GM12878 (cell line): ENCODE results near the gene CEP250. TPM values are rescaled to one million over a fixed set of nuclear protein-coding genes. Genes with fewer than 3 reads are reported as not detected.

ENCODE experiments used
- ATAC-seq: fragments of 200-7000 bp; cut with Tn5 transposase; 3 replicates; pipeline ENCODE4 v1.9.1; 2020; ENCODE audit warnings: mild to moderate bottlenecking, moderate library complexity
- BruUV-seq: library from RNA; stranded (reverse); fragments of 400-500 nt; replicated peaks from 2 replicates; lab custom pipeline; 2021; lab: Mats Ljungman, UMichigan
- CTCF ChIA-PET: fragments of 300-600 bp; sonication (Branson Sonifier 250); formaldehyde crosslinking; extraction: SDS; loops from one replicate; lab custom pipeline; 2021; ENCODE audit warnings: inconsistent platforms; lab: Yijun Ruan, JAX
- POLR2A ChIA-PET: fragments of 350-600 bp; formaldehyde crosslinking; extraction: SDS; loops from one replicate; lab custom pipeline; 2021; ENCODE audit warnings: inconsistent platforms; lab: Charles Lee
- RAD21 ChIA-PET: fragments of 300-600 bp; sonication (Branson Sonifier 250); formaldehyde crosslinking; loops from one replicate; lab custom pipeline; 2023; ENCODE audit warnings: antibody characterized with exemption; ENCODE audit not compliant: unreplicated experiment; lab: Charles Lee
- SMC1A ChIA-PET: fragments of 300-600 bp; sonication (Branson Sonifier 250); formaldehyde crosslinking; loops from one replicate; lab custom pipeline; 2023; ENCODE audit not compliant: unreplicated experiment, uncharacterized antibody; lab: Charles Lee
- DNase-seq: peaks from one replicate; pipeline ENCODE4 v3.0.0-alpha.2; 2011; ENCODE audit warnings: low read depth, low spot score
- FAIRE-seq: peaks from 3 replicates; lab custom pipeline; 2011; peaks lifted over from hg19 to GRCh38; lab: Jason Lieb, UNC
- H2AFZ ChIP-seq: 2 replicates; pipeline ENCODE4 v1.6.0; 2011; ENCODE audit warnings: low read depth, low read length, control low read depth; ENCODE audit not compliant: control insufficient read depth
- H3K27ac ChIP-seq: 2 replicates; pipeline ENCODE4 v1.5.1; 2011; ENCODE audit warnings: control low read depth; ENCODE audit not compliant: control insufficient read depth, insufficient read depth
- H3K27me3 ChIP-seq, 2 experiments: replicated peaks in 1 of 2; 2 replicates each; pipeline versions ENCODE4 v1.6.0 to v1.6.1; 2011; ENCODE audit warnings: low read length in 1 of 2; ENCODE audit not compliant: control insufficient read depth in 2 of 2, insufficient read depth in 2 of 2
- H3K36me3 ChIP-seq, 2 experiments: 2 replicates each; pipeline ENCODE4 v1.5.1; 2011; ENCODE audit warnings: low read length in 1 of 2; ENCODE audit not compliant: control insufficient read depth in 2 of 2, insufficient read depth in 2 of 2
- H3K4me1 ChIP-seq: 2 replicates; pipeline ENCODE4 v1.6.1; 2011; ENCODE audit warnings: mild to moderate bottlenecking, low read length, moderate library complexity, mixed read lengths; ENCODE audit not compliant: control insufficient read depth, insufficient read depth
- H3K4me2 ChIP-seq: 2 replicates; pipeline ENCODE4 v1.6.0; 2011; ENCODE audit warnings: control low read depth; ENCODE audit not compliant: control insufficient read depth, insufficient read depth
- H3K4me3 ChIP-seq: fragments of 200-600 bp; sonication (generic); 2 replicates; pipeline ENCODE4 v1.5.1; 2016
- H3K79me2 ChIP-seq: 2 replicates; pipeline ENCODE4 v1.6.0; 2011; ENCODE audit warnings: low read length; ENCODE audit not compliant: control insufficient read depth, insufficient read depth
- H3K9ac ChIP-seq: 2 replicates; pipeline ENCODE4 v1.8.0; 2011; ENCODE audit warnings: low read length, control low read depth, mixed read lengths; ENCODE audit not compliant: control insufficient read depth, insufficient read depth
- H3K9me3 ChIP-seq: replicated peaks from 3 replicates; pipeline ENCODE4 v1.5.1; 2011; ENCODE audit warnings: mild to moderate bottlenecking, low read length; ENCODE audit not compliant: control insufficient read depth, insufficient read depth
- H4K20me1 ChIP-seq: 2 replicates; pipeline ENCODE4 v1.6.0; 2011; ENCODE audit not compliant: control insufficient read depth, insufficient read depth
- BHLHE40 ChIP-seq, 2 experiments: fragments of 450-650 bp in 1 of 2; IDR thresholded peaks; 2 replicates each; pipeline ENCODE4 v1.6.1; 2011 to 2017; ENCODE audit warnings: low read depth in 2 of 2, borderline replicate concordance in 1 of 2, improper control_type of control experiment in 1 of 2, low read length in 1 of 2, mild to moderate bottlenecking in 1 of 2
- CHD2 ChIP-seq: IDR thresholded peaks from 2 replicates; pipeline ENCODE4 v1.6.1; 2011; ENCODE audit warnings: low read depth, low read length, improper control_type of control experiment, borderline replicate concordance
- E2F4 ChIP-seq: IDR thresholded peaks from 2 replicates; pipeline ENCODE4 v1.6.1; 2012; ENCODE audit warnings: low read depth, low read length, improper control_type of control experiment
- MTA2 ChIP-seq: fragments of 450-650 bp; IDR thresholded peaks from 2 replicates; pipeline ENCODE4 v1.6.1; 2016; ENCODE audit warnings: low read depth, mild to moderate bottlenecking, moderate library complexity
- PAX8 ChIP-seq: fragments of 450-650 bp; IDR thresholded peaks from 2 replicates; pipeline ENCODE4 v1.6.1; 2017; ENCODE audit warnings: mild to moderate bottlenecking, moderate library complexity
- POLR2AphosphoS5 ChIP-seq: IDR thresholded peaks from 2 replicates; pipeline ENCODE4 v1.6.1; 2011; ENCODE audit warnings: mild to moderate bottlenecking, low read length, inconsistent platforms
- TBL1XR1 ChIP-seq: IDR thresholded peaks from 2 replicates; pipeline ENCODE4 v1.6.1; 2012; ENCODE audit warnings: low read depth, low read length, improper control_type of control experiment
- WGBS: methylation state at CpG from one replicate; pipeline ENCODE4 v1.1.6; 2016; ENCODE audit warnings: low lambda C conversion rate; ENCODE audit not compliant: insufficient replicate concordance, insufficient coverage; ENCODE audit errors: missing lambda C conversion rate; 5-methylcytosine and 5-hydroxymethylcytosine counted together
- in situ Hi-C: fragments of 300-500 bp; cut with MboI; formaldehyde crosslinking; loops from 9 replicates; pipeline ENCODE4 v1.14.3; 2018; ENCODE audit warnings: mixed read lengths
- intact Hi-C: fragments of 100-400 bp; cut with micrococcal nuclease; formaldehyde crosslinking; loops from one replicate; pipeline ENCODE4 v1.14.2; 2022; ENCODE audit not compliant: unreplicated experiment
- polyA plus RNA-seq, 11 experiments: library from polyadenylated mRNA; depleted of rRNA in 4 of 11; unstranded in 6 of 11; stranded (reverse) in 5 of 11; fragments of >200 nt; fragmentation: Nextera tagmentation in 4 of 11; fragmentation: Illumina TruSeq in 1 of 11; extraction: Ambion mirVana in 4 of 11; extraction: Trizol in 1 of 11; gene quantifications; 1 replicate in 1 of 11; 2 replicates in 10 of 11; pipeline versions ENCODE4 v1.2.1 to v1.2.3, GENCODE V29; 2011 to 2016; ENCODE audit warnings: inconsistent platforms in 2 of 11, missing spikeins in 2 of 11, low read depth in 1 of 11
- total RNA-seq, 4 experiments: library from RNA; depleted of rRNA in 3 of 4; stranded (reverse); fragments of >200 nt in 3 of 4; fragmentation: Illumina TruSeq in 1 of 4; extraction: Trizol in 1 of 4; gene quantifications; 2 replicates each; pipeline versions ENCODE4 v1.2.1 to v1.2.3, GENCODE V29; 2013 to 2021

Gene CEP250
- total and polyA plus RNA-seq, 10 of the 15 experiments (the other 5 are each of a cell fraction or from before 2014, with no cell fraction given) = 2.4 to 41.6 (median 25.7) TPM

GRCh38 chr20:35431621-35432429 lies 23.6 kb upstream of the CEP250 start:
- in situ Hi-C loops = no loop called here
- DNase-seq (no peak), ATAC-seq (no peak), FAIRE-seq (no peak)
- Histone ChIP-seq H3K4me3 (no peak overlapping the region), H4K20me1 (no peaks in the 10 kb centered on the region), H3K36me3 (no peaks in the 10 kb centered on the region), H3K79me2 (no peaks in the 10 kb centered on the region), H3K27me3 (no peaks in the 10 kb centered on the region; a peak in 1 of 4 replicates), H3K4me2 (no peak overlapping the region), H3K4me1 (no peaks in the 10 kb centered on the region), H3K9me3 (no peaks in the 10 kb centered on the region), H3K27ac (no peak overlapping the region), H2AFZ (no peak overlapping the region), H3K9ac (no peak overlapping the region)
- TF ChIP-seq PAX8 = no peak
- TF ChIP-seq E2F4 = no peak
- no peak for TF ChIP-seq TBL1XR1
- no peak for TF ChIP-seq CHD2
- TF ChIP-seq MTA2 = no peak
- no peak for TF ChIP-seq POLR2AphosphoS5
- no peak for TF ChIP-seq BHLHE40 (IDR thresholded peaks at IDR 0.05; ENCODE audit: borderline replicate concordance in 1 of 2, low read depth in 2 of 2, low read length in 1 of 2)
- intact Hi-C loops = no loop called here
- SMC1A ChIA-PET = interaction anchor here (0.9 kb wide), 1 partner anchor 129 kb away, joined by 3 read pairs; no protein-coding TSS in a partner anchor
- 57% methylated on average over 6 of the region's 6 CpGs for WGBS
- BruUV-seq = no TSS peak
- RAD21 ChIA-PET = interaction anchor here (0.7 to 1.4 kb wide), 2 partner anchors 126 to 128 kb away, joined by 3 read pairs; no protein-coding TSS in a partner anchor
- POLR2A ChIA-PET = no interaction called here
- CTCF ChIA-PET = interaction anchor here (0.9 to 2.8 kb wide), 2 partner anchors 15 to 130 kb away, joined by 3 to 11 read pairs; no protein-coding TSS in a partner anchor
